ENCODE data around the gene CDK17. TPM values are rescaled to one million over a fixed set of nuclear protein-coding genes. Genes with fewer than 3 reads are reported as not detected.
"Not testable (repeated sequence)": the region's sequence is repeated elsewhere in the genome, so short reads cannot be mapped to it uniquely, and the experiment has no call there.

Gene CDK17
- total RNA-seq, 2 experiments from 2014 or later = 41.5 to 42.5 TPM

DNA sequence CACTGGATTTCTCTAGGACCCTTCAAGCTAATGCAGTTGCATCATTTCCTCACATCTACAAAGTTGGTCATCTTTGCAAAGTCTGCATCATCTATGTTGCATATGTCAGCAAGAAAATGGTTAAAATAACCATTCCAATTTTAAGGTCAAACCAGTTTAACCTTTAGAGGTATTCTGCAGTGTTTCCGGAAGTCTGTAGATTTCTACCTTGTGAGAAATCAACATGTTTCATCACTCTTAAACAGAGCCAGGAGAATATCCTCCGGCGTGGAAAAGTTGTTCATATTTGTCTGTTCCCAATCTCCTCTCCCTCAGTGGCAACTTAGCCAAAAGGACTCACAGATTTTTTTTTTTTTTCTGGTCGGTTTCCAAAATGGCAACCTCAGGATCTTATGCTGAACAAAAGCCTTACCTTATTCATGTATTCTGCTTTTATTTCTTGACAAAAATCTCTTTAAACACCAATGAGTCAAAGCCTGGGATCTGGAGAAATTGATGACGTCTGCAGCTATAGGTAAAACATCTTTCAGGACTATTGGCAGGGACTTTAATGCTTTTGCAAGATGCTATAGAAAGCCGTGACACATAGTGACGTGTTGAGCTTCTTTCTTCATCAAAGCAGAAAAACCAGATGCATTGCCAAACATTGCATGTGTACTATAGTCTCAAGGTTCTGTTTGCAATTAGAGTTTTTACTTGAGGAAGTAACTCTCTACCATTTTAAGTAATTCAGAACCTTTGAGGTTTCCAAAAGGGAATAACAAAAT lies 16.0 kb upstream of the CDK17 start:
- CTCF ChIA-PET = interaction anchor here (1.3 to 1.6 kb wide), 2 partner anchors 9 to 100 kb away, joined by 3 read pairs; no protein-coding TSS in a partner anchor
- no peak overlapping the region for H3K4me3 Mint-ChIP-seq

GRCh38 chr12:96414637-96415036 lies 14.4 kb upstream of the CDK17 start:
- no peaks in the 10 kb centered on the region for H3K9me3 Mint-ChIP-seq
- ChIA-PET CTCF (interaction anchor here (1.4 kb wide), 1 partner anchor 102 kb away, joined by 3 read pairs; no protein-coding TSS in a partner anchor), POLR2A (no interaction called here)
- H3K4me1 Mint-ChIP-seq = peaks cover 31% of the 10 kb centered on the region
- no peak overlapping the region for H3K27ac Mint-ChIP-seq
- no peak overlapping the region for H3K4me3 Mint-ChIP-seq
- no peaks in the 10 kb centered on the region for H3K27me3 Mint-ChIP-seq
- no peaks in the 10 kb centered on the region for H3K36me3 Mint-ChIP-seq (ENCODE audit: low read depth)
- no peak for DNase-seq

More for the DNA sequence above, 16.0 kb upstream of the CDK17 start:
- POLR2A ChIA-PET = interaction anchor here (1.2 to 2.1 kb wide), 3 partner anchors 8 to 29 kb away, joined by 3 to 8 read pairs (median 3); no protein-coding TSS in a partner anchor
- Mint-ChIP-seq H3K4me1 (peaks cover 47% of the 10 kb centered on the region), H3K9me3 (no peaks in the 10 kb centered on the region), H3K27ac (no peak overlapping the region), H3K36me3 (ENCODE audit: low read depth) (no peaks in the 10 kb centered on the region), H3K27me3 (no peaks in the 10 kb centered on the region)
- DNase-seq = no peak

- no peak overlapping the region for H3K27ac Mint-ChIP-seq
- H3K36me3 Mint-ChIP-seq (ENCODE audit: low read depth) = no peaks in the 10 kb centered on the region
- DNase-seq = no peak
- no peak overlapping the region for H3K4me3 Mint-ChIP-seq
- no peaks in the 10 kb centered on the region for H3K27me3 Mint-ChIP-seq
- no peaks in the 10 kb centered on the region for H3K9me3 Mint-ChIP-seq
- ChIA-PET CTCF (interaction anchor here (0.6 to 2.0 kb wide), 3 partner anchors 11 to 35 kb away, joined by 3 to 8 read pairs (median 4); partner anchors contain the start of gene CDK17), POLR2A (no interaction called here)
- peaks cover 26% of the 10 kb centered on the region for H3K4me1 Mint-ChIP-seq
Measured at GRCh38 chr12:96412431-96412830, 12.2 kb upstream of the CDK17 start.

GRCh38 chr12:96409731-96410130 lies 9.5 kb upstream of the CDK17 start:
- Mint-ChIP-seq H3K27ac (no peak overlapping the region), H3K4me3 (no peak overlapping the region), H3K4me1 (peaks cover 11% of the 10 kb centered on the region), H3K36me3 (ENCODE audit: low read depth) (no peaks in the 10 kb centered on the region), H3K9me3 (no peaks in the 10 kb centered on the region), H3K27me3 (no peaks in the 10 kb centered on the region)
- DNase-seq = no peak
- ChIA-PET POLR2A (no interaction called here), CTCF (interaction anchor here (0.9 to 1.4 kb wide), 2 partner anchors 10 to 36 kb away, joined by 4 to 6 read pairs; partner anchors contain the start of gene CDK17)

- H3K4me3 Mint-ChIP-seq = no peak overlapping the region
- peaks cover 12% of the 10 kb centered on the region for H3K4me1 Mint-ChIP-seq
- POLR2A ChIA-PET = no interaction called here
- no peak for DNase-seq
- no peaks in the 10 kb centered on the region for H3K36me3 Mint-ChIP-seq (ENCODE audit: low read depth)
- H3K9me3 Mint-ChIP-seq = no peaks in the 10 kb centered on the region
- no peaks in the 10 kb centered on the region for H3K27me3 Mint-ChIP-seq
- no peak overlapping the region for H3K27ac Mint-ChIP-seq
- CTCF ChIA-PET = interaction anchor here (1.4 kb wide), 1 partner anchor 9 kb away, joined by 6 read pairs; the partner anchor contains the start of gene CDK17
Measured at GRCh38 chr12:96408993-96409392, 8.8 kb upstream of the CDK17 start.

DNA sequence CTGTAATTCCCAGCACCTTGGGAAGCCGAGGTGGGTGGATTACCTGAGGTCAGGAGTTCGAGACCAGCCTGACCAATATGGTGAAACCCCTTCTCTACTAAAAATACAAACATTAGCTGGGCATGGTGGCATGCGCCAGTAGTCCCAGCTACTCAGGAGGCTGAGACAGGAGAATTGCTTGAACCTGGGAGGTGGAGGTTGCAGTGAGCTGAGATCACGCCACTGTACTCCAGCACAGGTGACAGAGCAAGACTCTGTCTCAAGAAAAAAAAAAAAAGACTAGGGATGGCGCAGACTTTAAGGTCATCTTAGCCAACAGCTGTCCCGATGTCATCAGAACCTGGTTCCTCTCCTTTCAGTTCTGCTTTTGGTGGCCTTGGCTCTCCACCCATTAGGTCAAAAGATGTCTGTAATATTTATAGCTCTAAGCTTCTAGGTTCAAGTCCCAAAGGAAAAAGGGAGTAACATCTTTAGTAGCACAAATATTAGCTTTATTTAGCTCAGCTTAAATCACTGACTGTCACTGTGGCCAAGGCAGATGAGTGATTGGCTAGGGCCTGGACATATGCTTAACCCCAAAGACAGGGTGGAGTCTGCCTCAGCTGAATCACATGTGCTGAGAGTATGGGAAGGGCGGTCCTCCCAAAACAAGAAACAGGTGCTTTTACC lies 7.3 kb upstream of the CDK17 start:
- peaks cover 17% of the 10 kb centered on the region for H3K4me1 Mint-ChIP-seq
- H3K27ac Mint-ChIP-seq; H3K36me3 Mint-ChIP-seq (ENCODE audit: low read depth); H3K27me3 Mint-ChIP-seq; H3K4me3 Mint-ChIP-seq; DNase-seq; H3K9me3 Mint-ChIP-seq: not testable (repeated sequence)
- ChIA-PET CTCF (interaction anchor here (0.8 to 1.3 kb wide), 2 partner anchors 10 to 82 kb away, joined by 3 to 5 read pairs; partner anchors contain the start of gene CFAP54), POLR2A (interaction anchor here (0.7 to 1.7 kb wide), 2 partner anchors 10 to 81 kb away, joined by 4 to 8 read pairs; no protein-coding TSS in a partner anchor)

DNA sequence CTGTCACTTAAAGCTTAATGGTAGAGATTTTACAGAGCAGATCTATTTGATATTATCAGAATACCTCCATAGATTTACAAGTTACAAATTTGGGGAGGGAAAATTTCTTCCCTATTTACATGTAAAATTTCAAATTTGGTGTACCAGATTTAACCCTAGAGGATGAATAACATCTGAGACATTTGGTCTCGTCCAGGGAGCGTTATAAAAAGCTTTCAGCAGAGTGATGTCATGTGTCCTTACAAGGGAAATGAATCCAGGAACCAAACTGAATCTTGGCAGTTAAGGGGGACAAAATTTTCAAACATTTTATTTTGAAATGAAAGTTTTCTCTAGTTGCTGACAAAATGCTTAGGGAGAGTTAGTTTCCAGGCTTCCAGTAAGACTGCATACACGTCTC lies 4.5 kb upstream of the CDK17 start:
- Mint-ChIP-seq H3K4me1 (peaks cover 28% of the 10 kb centered on the region), H3K9me3 (no peaks in the 10 kb centered on the region), H3K36me3 (ENCODE audit: low read depth) (no peaks in the 10 kb centered on the region), H3K27ac (no peak overlapping the region), H3K4me3 (no peak overlapping the region), H3K27me3 (no peaks in the 10 kb centered on the region)
- ChIA-PET CTCF (interaction anchor here (0.7 to 7.7 kb wide), 5 partner anchors 30 to 189 kb away, joined by 3 to 111 read pairs (median 13); partner anchors contain the start of gene CFAP54), POLR2A (interaction anchor here (0.6 to 1.7 kb wide), 4 partner anchors 13 to 85 kb away, joined by 4 to 6 read pairs (median 4); partner anchors contain the start of gene CFAP54)
- DNase-seq = no peak

DNA sequence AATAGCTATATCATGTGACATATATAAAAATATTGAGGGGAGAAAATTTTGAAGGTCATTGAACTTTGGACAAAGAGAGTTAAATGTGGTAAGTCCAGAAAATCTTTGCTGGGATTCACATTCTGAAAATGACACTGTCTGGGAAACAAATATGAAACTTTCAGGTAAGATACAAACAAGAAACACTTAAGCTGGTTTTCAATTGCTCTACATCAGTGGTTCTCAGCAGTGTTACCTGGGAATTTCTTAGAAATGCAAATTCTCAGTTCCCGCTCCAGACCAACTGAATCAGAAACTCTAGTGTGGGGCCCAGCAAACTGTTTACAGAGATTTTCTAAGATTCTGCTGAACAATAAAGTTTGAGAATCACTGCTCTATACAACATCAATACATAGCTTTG lies 3.6 kb upstream of the CDK17 start:
- ChIA-PET POLR2A (interaction anchor here (0.6 to 1.7 kb wide), 5 partner anchors 14 to 112 kb away, joined by 3 to 6 read pairs (median 4); partner anchors contain the start of gene CFAP54), CTCF (interaction anchor here (0.6 to 7.7 kb wide), 6 partner anchors 30 to 188 kb away, joined by 3 to 111 read pairs (median 5); partner anchors contain the start of gene CFAP54)
- H3K4me3 Mint-ChIP-seq = no peak overlapping the region
- peaks cover 28% of the 10 kb centered on the region for H3K4me1 Mint-ChIP-seq
- H3K27me3 Mint-ChIP-seq = no peaks in the 10 kb centered on the region
- peaks cover 3% of the 10 kb centered on the region for H3K36me3 Mint-ChIP-seq (ENCODE audit: low read depth)
- H3K9me3 Mint-ChIP-seq = no peaks in the 10 kb centered on the region
- no peak for DNase-seq
- H3K27ac Mint-ChIP-seq = no peak overlapping the region

DNA sequence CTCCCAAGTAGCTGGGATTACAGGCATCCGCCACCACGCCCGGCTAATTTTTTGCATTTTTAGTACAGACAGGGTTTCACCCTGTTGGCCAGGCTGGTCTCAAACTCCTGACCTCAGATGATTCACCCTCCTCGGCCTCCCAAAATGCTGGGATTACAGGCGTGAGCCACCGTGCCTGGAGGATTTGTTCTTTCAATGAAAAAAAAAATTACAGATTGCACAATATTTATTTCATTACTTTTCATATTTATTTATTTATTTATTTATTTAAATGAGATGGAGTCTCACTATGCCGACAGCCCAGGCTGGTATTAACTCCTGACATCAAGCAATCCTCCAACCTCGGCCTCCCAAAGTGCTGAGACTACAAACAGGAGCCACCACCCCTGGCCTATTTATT lies 2.3 kb upstream of the CDK17 start:
- H3K9me3 Mint-ChIP-seq; H3K27ac Mint-ChIP-seq; DNase-seq; H3K36me3 Mint-ChIP-seq (ENCODE audit: low read depth); H3K27me3 Mint-ChIP-seq; H3K4me3 Mint-ChIP-seq: not testable (repeated sequence)
- ChIA-PET POLR2A (interaction anchor here (1.6 to 5.2 kb wide), 6 partner anchors 27 to 114 kb away, joined by 3 to 79 read pairs (median 34); no protein-coding TSS in a partner anchor), CTCF (interaction anchor here (0.7 to 7.7 kb wide), 8 partner anchors 13 to 187 kb away, joined by 3 to 111 read pairs (median 13); partner anchors contain the start of gene CFAP54)
- peaks cover 29% of the 10 kb centered on the region for H3K4me1 Mint-ChIP-seq

- Mint-ChIP-seq H3K27ac (peak overlapping the region; percentile 94), H3K27me3 (no peaks in the 10 kb centered on the region), H3K36me3 (ENCODE audit: low read depth) (peaks cover 9% of the 10 kb centered on the region), H3K4me3 (peak overlapping the region; percentile 94), H3K4me1 (peaks cover 32% of the 10 kb centered on the region), H3K9me3 (no peaks in the 10 kb centered on the region)
- CTCF ChIA-PET = interaction anchor here (0.7 to 7.7 kb wide), 12 partner anchors 9 to 187 kb away, joined by 3 to 111 read pairs (median 8); partner anchors contain the start of gene CFAP54
- peak; percentile 38 for DNase-seq
- POLR2A ChIA-PET = interaction anchor here (1.4 to 5.2 kb wide), 11 partner anchors 27 to 329 kb away, joined by 3 to 79 read pairs (median 21); partner anchors contain the start of gene CFAP54
Measured at GRCh38 chr12:96402061-96402460, 1.8 kb upstream of the CDK17 start.

DNA sequence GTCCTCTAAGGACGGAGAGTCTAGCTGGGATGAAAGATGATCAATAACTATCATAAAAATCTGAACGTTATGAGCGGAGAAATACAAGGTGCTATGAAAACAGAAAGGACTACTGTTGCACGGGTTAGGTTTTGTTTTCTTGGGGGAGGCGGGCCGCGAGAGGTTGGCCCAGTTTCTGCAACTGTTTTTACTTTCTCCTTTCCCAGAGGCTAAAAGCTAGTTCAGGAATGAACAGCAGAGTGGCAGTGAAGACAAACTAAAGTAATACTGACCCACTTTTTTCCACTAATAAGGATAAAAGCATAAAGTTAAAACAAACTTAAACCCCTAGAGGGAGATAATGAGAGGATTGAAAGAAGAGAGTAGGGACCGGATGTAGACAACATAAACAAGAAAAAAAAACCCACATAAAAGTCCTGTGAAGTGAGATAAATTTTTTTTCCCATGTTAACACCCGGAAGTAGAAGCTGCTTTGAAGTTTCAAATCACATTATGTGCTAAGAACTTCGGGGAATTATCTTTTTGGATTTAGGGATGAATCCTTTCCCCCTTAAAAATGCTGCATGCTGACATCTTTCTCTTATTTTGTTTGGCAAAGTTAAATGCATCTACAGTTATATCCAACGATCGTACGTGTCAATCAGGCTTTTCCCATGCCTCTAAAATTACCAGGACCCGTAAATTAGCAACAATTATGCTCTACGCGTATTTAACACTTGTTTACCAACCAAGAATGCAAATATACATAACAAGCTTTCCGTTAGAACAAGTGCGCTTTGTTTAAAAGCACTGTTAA lies 1.0 kb upstream of the CDK17 start:
- ChIA-PET POLR2A (interaction anchor here (0.6 to 5.2 kb wide), 39 partner anchors 10 to 505 kb away, joined by 3 to 79 read pairs (median 11); partner anchors contain the start of genes CFAP54 and LTA4H), CTCF (interaction anchor here (0.5 to 7.7 kb wide), 26 partner anchors 10 to 506 kb away, joined by 3 to 111 read pairs (median 6); partner anchors contain the start of gene CFAP54)
- peak; percentile 59 for DNase-seq
- Mint-ChIP-seq H3K36me3 (ENCODE audit: low read depth) (peaks cover 11% of the 10 kb centered on the region), H3K27me3 (no peaks in the 10 kb centered on the region), H3K27ac (peak overlapping the region; percentile 94), H3K4me1 (peaks cover 39% of the 10 kb centered on the region), H3K9me3 (no peaks in the 10 kb centered on the region), H3K4me3 (peak overlapping the region; percentile 94)

Data from activated CD4-positive, alpha-beta memory T cell treated with anti-CD3 and anti-CD28 coated beads, Interleukin-2, amount 10 ng/mL, durations not matched to agents 7 days and 5 days (primary cell).